22Rv1 (cell line): ENCODE data around the gene SLC6A4.

Source experiments
- ZFX ChIP-seq: fragments of 450-650 bp; IDR thresholded peaks from 2 replicates; pipeline ENCODE4 v1.6.1; 2017; ENCODE audit warnings: antibody characterized with exemption, borderline replicate concordance
- TF ChIP-seq, protein P1 (sequence below): fragments of 450-650 bp; IDR thresholded peaks from 2 replicates; pipeline ENCODE4 v1.5.1; 2017; ENCODE audit warnings: mild to moderate bottlenecking

DNA sequence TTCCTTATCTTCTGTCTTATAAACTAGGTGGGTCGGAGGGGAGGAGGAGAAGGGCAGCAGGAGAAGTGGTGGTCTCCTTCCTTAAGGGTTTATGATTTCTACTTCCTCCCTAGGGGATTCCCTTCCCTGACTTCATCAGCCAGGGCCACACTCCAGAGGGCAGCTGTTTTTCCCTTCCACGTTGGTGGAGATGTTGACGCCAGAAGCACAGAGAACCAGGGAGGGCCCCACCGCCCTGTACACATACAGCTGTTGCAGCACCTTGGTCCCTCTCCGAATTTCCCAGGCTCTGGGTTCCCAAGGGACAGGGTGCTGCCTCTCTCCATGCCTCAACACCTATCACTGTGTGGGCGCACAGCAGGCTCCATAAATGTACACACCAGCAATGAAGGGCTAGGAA, 5.6 kb upstream of the SLC6A4 start:
- TF ChIP-seq, protein P1, sequence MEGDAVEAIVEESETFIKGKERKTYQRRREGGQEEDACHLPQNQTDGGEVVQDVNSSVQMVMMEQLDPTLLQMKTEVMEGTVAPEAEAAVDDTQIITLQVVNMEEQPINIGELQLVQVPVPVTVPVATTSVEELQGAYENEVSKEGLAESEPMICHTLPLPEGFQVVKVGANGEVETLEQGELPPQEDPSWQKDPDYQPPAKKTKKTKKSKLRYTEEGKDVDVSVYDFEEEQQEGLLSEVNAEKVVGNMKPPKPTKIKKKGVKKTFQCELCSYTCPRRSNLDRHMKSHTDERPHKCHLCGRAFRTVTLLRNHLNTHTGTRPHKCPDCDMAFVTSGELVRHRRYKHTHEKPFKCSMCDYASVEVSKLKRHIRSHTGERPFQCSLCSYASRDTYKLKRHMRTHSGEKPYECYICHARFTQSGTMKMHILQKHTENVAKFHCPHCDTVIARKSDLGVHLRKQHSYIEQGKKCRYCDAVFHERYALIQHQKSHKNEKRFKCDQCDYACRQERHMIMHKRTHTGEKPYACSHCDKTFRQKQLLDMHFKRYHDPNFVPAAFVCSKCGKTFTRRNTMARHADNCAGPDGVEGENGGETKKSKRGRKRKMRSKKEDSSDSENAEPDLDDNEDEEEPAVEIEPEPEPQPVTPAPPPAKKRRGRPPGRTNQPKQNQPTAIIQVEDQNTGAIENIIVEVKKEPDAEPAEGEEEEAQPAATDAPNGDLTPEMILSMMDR = no peak
- TF ChIP-seq ZFX = no peak
